GM12873 (cell line): Measurements from ENCODE around the gene USP48.

Experiments
- TF ChIP-seq, protein P1 (sequence below): IDR thresholded peaks from 2 replicates; pipeline ENCODE4 v1.5.1; 2012; ENCODE audit warnings: low read depth, mild to moderate bottlenecking, moderate library complexity, low read length, control low read depth; ENCODE audit not compliant: insufficient read depth; ENCODE audit errors: missing control alignments

The USP48 gene

DNA sequence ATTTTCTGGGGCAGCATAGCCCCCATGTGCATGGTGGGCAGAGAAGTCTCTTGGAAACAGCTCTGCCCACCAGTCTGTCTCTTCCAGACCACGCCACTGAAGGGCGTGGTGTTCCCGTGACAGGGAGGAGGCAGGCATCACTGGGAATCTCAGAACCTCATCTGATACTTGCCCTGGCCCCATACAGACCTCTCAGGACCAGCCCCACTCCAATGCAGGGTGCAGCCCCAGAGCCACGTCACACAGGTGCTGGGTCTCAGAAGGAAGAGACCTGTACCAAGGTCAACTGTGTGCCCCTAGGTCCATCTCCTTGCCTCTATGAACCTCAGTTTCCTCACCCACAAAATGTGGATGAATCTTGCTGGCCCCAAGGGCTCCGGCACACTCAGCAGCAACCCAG is 121.1 kb downstream of the USP48 start:
- TF ChIP-seq, protein P1, sequence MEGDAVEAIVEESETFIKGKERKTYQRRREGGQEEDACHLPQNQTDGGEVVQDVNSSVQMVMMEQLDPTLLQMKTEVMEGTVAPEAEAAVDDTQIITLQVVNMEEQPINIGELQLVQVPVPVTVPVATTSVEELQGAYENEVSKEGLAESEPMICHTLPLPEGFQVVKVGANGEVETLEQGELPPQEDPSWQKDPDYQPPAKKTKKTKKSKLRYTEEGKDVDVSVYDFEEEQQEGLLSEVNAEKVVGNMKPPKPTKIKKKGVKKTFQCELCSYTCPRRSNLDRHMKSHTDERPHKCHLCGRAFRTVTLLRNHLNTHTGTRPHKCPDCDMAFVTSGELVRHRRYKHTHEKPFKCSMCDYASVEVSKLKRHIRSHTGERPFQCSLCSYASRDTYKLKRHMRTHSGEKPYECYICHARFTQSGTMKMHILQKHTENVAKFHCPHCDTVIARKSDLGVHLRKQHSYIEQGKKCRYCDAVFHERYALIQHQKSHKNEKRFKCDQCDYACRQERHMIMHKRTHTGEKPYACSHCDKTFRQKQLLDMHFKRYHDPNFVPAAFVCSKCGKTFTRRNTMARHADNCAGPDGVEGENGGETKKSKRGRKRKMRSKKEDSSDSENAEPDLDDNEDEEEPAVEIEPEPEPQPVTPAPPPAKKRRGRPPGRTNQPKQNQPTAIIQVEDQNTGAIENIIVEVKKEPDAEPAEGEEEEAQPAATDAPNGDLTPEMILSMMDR = no peak

DNA sequence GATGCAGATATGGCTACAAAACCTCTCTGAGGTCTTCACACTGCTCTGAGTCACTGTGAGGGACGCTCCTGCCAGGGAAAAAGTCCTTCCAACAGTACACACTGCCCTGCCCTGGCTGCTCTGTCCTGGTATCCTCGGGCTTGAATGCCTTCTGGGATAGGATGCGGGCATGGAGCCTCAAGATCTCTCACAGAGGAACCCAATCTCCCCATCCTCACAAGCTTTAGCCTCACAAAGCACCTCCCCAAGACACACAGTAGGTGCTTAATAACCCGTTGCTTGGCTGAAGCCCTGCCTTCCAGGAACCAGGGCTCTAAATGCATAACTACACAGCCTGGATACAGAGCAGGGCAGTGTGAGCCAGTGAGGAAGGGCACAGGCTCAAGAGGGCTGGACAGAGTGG is 123.0 kb downstream of the USP48 start:
- TF ChIP-seq, protein P1 = no peak

GRCh38 chr1:21659099-21659923 is 123.6 kb downstream of the USP48 start:
- TF ChIP-seq, protein P1 = peak; percentile 81

DNA sequence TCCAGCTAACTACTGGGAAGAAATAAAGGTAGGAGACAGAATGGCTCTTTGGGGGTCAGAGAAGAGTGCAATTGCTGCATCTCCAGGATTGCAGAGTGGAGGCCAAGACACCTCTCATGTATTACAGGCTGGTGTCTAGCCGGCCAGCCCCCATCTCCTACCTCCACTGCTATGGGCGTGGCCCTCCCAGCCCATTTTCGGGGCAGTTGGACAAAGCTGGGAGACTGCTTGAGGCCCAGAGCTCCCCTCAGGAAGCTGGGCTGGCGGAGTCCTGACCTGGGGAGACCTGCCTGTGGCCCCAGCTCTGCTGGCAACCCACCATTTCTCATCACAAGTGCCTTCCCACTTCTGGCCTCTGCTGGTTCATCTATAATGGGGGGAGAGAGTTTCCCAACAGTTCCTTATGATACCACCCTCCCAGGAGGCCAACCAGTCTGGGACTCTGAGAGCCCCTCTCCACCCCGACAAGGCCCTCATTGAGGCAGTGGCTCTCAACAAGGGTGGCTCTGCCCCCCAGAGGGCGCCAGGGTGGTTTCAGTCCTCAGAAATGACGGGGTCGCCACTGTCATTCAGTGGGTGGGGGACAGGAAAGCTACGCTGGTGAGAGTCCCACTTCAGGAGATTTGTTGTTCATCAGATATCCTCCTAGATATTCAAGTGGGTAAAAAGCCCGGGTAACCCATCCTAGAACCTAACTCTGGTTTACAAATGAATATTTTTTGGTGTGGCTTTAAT is 125.3 kb downstream of the USP48 start:
- TF ChIP-seq, protein P1 = peak; percentile 20

- TF ChIP-seq, protein P1 = peak; percentile 7
Observed at GRCh38 chr1:21655748-21656147, 127.2 kb downstream of the USP48 start.

- TF ChIP-seq, protein P1 = no peak
Observed at GRCh38 chr1:21655259-21655658, 127.7 kb downstream of the USP48 start.

DNA sequence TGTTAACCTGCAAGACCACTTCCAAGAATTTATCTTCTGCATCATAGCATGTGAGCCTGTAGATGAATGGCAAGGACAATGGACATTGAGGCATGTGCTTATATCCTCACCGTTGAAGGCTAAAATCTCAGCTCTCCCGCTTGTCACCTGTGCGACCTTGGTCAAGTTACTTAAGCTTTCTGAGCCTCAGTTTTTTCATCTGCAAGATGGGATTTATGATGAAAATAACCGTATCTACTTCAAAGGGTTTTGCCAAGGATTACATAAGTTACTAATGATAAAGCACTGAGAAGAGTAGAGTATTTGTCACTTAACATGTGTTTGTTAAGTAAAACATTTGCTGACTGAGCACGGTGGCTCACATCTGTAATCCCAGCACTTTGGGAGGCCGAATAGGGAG is 128.7 kb downstream of the USP48 start:
- TF ChIP-seq, protein P1 = no peak
